Astrocyte of the spinal cord (primary cell): ENCODE results near the gene KATNAL1.
A peak's percentile ranks its signal among the peaks of the same experiment; 100 is the strongest.

Source experiments
- DNase-seq: peaks from one replicate; pipeline ENCODE4 v3.0.0; 2011; ENCODE audit warnings: low read depth, low spot score
- H3K4me3 ChIP-seq: 2 replicates; pipeline ENCODE4 v1.5.1; 2011; ENCODE audit warnings: low read depth, mild to moderate bottlenecking, low read length, moderate library complexity
- in situ Hi-C: cut with HindIII; loops from 2 replicates; pipeline ENCODE4 v1.10.0; 2017; ENCODE audit warnings: low sequenced_read_pairs
- TF ChIP-seq, protein P1 (sequence below): IDR thresholded peaks from 2 replicates; pipeline ENCODE4 v1.5.1; 2012; ENCODE audit warnings: low read depth, mild to moderate bottlenecking, low read length, inconsistent platforms

Gene KATNAL1

DNA sequence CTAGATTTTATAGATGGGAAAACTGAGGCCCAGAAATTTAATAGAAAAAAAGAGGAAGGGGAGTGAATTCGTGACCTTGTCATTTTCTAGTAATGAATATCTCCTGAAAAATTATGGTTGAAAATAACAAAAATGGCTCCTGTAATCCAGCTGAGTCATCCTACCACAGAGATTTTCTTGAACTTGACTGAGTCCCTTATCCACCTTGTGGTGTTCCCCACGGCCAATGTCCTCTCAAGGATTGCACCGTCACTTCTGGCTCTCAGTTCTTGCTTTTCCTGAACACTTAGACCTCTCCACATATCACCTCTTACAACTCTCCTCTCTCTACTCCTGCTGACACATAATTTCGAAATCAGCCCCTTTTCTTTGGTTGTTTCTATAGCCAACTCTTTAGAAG is 1.2 kb upstream of the KATNAL1 start:
- no peak for DNase-seq
- H3K4me3 ChIP-seq = no peak overlapping the region
- in situ Hi-C loops = no loop called here
- TF ChIP-seq, protein P1, sequence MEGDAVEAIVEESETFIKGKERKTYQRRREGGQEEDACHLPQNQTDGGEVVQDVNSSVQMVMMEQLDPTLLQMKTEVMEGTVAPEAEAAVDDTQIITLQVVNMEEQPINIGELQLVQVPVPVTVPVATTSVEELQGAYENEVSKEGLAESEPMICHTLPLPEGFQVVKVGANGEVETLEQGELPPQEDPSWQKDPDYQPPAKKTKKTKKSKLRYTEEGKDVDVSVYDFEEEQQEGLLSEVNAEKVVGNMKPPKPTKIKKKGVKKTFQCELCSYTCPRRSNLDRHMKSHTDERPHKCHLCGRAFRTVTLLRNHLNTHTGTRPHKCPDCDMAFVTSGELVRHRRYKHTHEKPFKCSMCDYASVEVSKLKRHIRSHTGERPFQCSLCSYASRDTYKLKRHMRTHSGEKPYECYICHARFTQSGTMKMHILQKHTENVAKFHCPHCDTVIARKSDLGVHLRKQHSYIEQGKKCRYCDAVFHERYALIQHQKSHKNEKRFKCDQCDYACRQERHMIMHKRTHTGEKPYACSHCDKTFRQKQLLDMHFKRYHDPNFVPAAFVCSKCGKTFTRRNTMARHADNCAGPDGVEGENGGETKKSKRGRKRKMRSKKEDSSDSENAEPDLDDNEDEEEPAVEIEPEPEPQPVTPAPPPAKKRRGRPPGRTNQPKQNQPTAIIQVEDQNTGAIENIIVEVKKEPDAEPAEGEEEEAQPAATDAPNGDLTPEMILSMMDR = no peak

- TF ChIP-seq, protein P1 = no peak
- no peak for DNase-seq
- in situ Hi-C loops = no loop called here
- peak overlapping the region; percentile 78 for H3K4me3 ChIP-seq
Observed at GRCh38 chr13:30307971-30308290, 580 bp upstream of the KATNAL1 start.

GRCh38 chr13:30306762-30307193 is 573 bp downstream of the KATNAL1 start:
- peak; percentile 94 for DNase-seq
- in situ Hi-C loops = no loop called here
- H3K4me3 ChIP-seq = peak overlapping the region; percentile 78
- TF ChIP-seq, protein P1 = no peak

DNA sequence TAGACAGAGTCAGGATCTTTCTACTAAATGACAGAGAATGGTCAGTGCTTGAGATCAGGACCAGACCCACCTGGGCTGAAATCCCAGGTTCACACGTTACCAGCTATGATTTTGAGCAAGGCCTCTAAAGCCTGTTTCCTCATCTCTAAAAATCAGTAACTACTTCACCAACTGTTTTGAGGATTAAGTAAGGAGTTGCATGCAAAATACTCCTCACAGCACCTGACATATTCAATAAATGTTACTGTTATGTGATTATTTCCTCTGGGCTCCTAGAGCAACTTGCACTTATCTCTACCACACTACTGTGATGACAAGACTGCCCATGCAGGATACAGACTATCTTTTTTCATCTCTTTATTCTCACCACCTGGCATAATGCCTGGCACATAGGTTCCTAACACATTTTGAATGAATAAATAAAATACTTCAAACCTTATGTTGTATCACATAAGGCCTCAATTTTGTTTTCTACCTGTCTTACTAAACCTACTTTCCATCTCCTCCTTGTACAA is 1.8 kb downstream of the KATNAL1 start:
- in situ Hi-C loops = no loop called here
- TF ChIP-seq, protein P1 = no peak
- DNase-seq = no peak
- peak overlapping the region; percentile 78 for H3K4me3 ChIP-seq

GRCh38 chr13:30303269-30303668 is 4.1 kb downstream of the KATNAL1 start:
- no peak overlapping the region for H3K4me3 ChIP-seq
- TF ChIP-seq, protein P1 = no peak
- no peak for DNase-seq
- in situ Hi-C loops = no loop called here

DNA sequence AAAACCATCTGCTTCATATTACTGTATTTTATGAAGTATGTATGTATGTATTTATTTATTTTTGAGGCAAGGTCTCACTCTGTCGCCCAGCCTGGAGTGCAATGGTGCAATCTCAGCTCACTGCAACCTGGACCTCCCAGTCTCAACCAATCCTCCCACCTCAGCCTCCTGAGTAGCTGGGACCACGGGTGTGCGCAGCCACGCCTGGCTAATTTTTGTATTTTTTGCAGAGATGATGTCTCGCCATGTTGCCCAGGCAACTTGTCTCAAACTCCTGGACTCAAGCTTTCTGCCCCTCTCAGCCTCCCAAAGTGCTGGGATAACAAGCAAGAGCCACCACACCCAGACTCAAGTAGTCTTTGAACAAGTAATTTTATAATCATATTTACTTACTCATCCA is 5.5 kb downstream of the KATNAL1 start:
- H3K4me3 ChIP-seq = no peak overlapping the region
- TF ChIP-seq, protein P1 = no peak
- in situ Hi-C loops = no loop called here
- no peak for DNase-seq

DNA sequence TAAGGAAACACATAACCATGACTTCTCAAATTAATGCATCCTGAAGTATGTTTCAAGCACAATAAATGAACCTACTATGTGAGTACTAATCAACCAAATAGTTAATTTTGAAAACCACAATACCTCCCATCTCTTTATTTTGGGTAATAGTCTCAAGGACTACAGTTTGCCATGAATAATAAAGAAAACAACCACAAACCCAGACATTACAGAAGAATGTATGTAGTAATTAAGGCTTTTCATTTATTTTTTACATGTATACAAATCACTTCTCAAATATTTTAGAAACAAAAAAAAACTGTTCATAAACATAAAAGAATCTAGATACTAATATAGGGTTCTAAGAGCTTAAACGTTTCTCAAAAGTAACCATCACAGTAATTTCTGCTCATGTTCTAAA is 6.8 kb downstream of the KATNAL1 start:
- TF ChIP-seq, protein P1 = no peak
- DNase-seq = no peak
- in situ Hi-C loops = no loop called here
- H3K4me3 ChIP-seq = no peak overlapping the region
